Stimulated activated CD4-positive, alpha-beta T cell treated with anti-CD3 and anti-CD28 coated beads, Interleukin-4, amount 100 ng/mL, for 4 hours (primary cell): ENCODE data around the gene MAGEB3.

Source experiments
- DNase-seq, 2 experiments: peaks; one replicate each; pipeline ENCODE4 v3.0.0-alpha.2; 2020

MAGEB3 gene

GRCh38 chrX:30280428-30280827, 50.0 kb downstream of the MAGEB3 start:
- DNase-seq: no peak

DNA sequence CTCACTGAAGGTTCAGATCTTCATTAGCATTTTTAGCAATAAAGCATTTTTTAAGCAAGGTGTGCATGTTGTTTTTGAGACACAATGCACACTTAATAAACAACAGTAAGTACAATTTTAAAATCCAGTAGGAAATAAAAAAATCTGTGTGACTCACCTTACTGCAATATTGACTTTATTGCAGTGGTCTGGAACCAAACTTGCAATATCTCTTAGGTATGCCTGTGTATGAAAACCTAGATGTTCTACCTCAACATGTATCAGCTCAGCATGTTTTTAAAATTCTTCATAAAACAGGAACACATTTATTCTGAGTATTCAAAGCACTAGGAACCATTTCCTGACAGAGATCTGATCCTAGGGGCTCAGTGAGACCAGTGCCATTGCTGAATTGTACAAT, 52.1 kb downstream of the MAGEB3 start:
- no peak for DNase-seq

DNA sequence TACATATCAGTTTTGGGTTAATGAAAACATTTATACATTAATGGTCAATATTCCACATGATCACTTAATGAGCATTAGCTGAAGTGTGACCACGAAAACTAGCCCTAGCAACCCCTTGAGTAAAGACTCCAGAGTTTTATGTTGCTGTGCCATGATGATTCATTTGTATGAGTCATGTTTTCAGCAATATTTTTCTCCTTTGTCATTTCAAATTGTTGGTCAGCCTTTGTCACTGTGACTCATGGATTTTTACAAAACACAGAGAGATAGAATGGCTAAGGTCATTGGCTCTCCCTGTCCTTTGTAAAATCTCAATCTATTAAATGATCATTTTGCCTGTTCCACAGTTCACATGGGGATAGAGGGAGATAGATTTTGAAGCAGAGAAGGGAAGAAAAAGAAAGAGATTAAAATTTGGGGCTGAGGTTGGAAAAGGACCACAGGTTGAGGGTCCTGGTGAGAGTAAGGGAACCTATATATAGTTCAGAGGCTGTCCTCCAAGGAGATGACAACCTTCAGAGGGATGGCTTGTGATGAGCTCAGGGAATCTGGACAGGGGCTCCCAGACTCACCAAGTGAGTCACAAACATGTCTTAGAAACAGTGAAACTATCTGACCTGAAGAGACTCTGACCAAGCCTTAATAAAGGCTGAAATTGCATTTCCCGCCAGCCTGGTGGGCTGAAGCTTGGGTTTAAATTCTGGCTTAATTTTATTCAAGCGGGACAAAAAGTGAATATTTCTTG, 53.2 kb downstream of the MAGEB3 start:
- DNase-seq: no peak
